ENCODE measurements around the gene PLAAT4.
"Not testable (repeated sequence)": the region's sequence is repeated elsewhere in the genome, so short reads cannot be mapped to it uniquely, and the experiment has no call there.

The PLAAT4 gene

GRCh38 chr11:63511048-63511748, 25.4 kb upstream of the PLAAT4 start:
- DNase-seq, result no peak

DNA sequence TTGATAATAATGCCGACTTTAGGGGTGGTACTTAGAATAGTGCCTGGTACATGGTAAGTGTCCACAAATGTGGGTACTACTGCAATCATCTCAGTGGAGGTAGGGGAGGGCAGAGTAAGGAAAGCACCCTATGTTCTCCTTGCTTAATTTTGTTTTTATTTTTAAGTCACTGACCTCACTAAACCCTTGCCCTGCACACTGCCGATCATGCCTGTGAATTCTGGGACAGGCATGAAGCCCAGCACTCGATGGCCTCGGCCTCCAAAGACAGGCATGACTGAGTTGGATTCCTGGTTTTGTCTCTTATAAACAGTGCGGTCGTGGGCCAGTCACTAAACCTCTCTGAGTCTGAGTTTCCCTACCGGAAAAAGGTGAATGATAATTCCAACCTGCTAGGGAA, 23.8 kb upstream of the PLAAT4 start:
- DNase-seq, result no peak

- no peak for DNase-seq
Measured at GRCh38 chr11:63516109-63516508, 20.5 kb upstream of the PLAAT4 start.

- no peak for DNase-seq
Measured at GRCh38 chr11:63517156-63517555, 19.5 kb upstream of the PLAAT4 start.

DNA sequence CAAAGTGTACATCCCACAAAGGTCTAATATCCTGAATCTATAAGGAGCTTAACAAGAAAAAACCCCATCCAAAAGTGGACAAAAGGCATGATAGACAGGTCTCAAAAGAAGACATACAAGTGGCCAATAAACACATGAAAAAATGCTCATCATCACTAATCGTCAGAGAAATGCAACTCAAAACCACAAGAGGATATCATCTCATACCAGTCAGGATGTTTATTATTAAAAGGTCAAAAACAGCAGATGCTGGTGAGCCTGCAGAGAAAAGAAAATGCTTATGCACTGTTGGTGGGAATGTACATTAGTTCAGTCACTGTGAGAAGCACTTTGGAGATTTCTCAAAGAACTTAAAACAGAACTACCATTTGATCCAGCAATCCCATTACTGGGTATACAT, 18.1 kb upstream of the PLAAT4 start:
- peak; percentile 42 for DNase-seq

- no peak for DNase-seq
Measured at GRCh38 chr11:63520606-63521170, 15.9 kb upstream of the PLAAT4 start.

GRCh38 chr11:63521896-63522295, 14.7 kb upstream of the PLAAT4 start:
- DNase-seq, result peak; percentile 5

- DNase-seq, result no peak
Measured at GRCh38 chr11:63523151-63523550, 13.5 kb upstream of the PLAAT4 start.

DNA sequence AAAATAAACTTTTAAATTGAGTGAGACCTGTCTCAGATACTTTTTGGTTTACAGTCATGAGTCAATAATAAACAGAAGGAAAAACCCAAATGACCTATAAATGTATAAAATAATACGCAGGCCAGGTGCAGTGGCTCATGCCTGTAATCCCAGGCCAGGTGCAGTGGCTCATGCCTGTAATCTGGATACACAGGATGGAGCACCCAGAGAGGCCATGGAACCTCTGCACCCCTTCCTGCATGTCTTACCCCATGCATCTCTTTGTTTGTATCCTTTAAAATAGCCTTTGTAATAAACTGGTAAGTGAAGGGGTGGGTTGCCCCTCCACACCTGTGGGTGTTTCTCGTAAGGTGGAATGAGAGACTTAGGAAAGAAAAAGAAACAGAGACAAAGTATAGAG, 8.9 kb upstream of the PLAAT4 start:
- DNase-seq, result no peak

DNA sequence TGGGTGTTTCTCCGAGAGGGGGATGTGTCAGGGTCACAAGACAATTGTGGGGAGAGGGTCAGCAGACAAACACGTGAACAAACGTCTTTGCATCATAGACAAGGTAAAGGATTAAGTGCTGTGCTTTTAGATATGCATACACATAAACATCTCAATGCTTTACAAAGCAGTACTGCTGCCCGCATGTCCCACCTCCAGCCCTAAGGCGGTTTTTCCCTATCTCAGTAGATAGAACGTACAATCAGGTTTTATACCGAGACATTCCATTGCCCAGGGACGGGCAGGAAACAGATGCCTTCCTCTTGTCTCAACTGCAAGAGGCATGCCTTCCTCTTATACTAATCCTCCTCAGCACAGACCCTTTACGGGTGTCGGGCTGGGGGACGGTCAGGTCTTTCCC, 8.5 kb upstream of the PLAAT4 start:
- not testable (repeated sequence) for DNase-seq

- not testable (repeated sequence) for DNase-seq
Measured at GRCh38 chr11:63528729-63529278, 7.8 kb upstream of the PLAAT4 start.

- not testable (repeated sequence) for DNase-seq
Measured at GRCh38 chr11:63529373-63529772, 7.2 kb upstream of the PLAAT4 start.

- no peak for DNase-seq
Measured at GRCh38 chr11:63530021-63530420, 6.6 kb upstream of the PLAAT4 start.

DNA sequence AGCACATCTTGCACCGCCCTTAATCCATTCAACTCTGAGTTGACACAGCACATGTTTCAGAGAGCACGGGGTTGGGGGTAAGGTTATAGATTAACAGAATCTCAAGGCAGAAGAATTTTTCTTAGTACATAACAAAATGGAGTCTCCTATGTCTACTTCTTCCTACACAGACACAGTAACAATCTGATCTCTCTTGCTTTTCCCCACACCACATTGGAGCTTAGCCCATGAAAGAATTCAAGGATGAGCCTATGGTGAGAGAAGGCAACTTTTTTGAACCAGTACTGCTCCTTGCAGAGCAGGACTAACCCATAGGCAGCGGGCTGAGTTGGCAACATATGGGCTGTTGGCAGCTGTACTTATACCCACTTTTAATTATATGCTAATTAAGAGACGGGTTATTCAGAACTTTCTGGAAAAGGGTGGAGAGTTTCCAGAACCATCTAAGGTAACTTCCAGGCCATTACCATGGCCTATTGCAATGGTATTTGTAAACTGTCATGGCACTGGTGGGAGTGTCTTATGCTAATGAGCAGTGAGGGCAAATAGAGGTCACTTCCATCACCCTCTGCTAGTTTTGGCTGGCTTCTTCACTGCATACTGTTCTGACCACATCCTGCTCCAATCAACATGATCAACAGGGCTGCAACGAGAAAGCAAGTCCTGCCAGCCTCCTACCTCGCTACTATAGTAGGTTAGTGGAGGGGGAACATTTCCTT, 5.4 kb upstream of the PLAAT4 start:
- DNase-seq, result peak; percentile 80

- no peak for DNase-seq
Measured at GRCh38 chr11:63532117-63532516, 4.5 kb upstream of the PLAAT4 start.

DNA sequence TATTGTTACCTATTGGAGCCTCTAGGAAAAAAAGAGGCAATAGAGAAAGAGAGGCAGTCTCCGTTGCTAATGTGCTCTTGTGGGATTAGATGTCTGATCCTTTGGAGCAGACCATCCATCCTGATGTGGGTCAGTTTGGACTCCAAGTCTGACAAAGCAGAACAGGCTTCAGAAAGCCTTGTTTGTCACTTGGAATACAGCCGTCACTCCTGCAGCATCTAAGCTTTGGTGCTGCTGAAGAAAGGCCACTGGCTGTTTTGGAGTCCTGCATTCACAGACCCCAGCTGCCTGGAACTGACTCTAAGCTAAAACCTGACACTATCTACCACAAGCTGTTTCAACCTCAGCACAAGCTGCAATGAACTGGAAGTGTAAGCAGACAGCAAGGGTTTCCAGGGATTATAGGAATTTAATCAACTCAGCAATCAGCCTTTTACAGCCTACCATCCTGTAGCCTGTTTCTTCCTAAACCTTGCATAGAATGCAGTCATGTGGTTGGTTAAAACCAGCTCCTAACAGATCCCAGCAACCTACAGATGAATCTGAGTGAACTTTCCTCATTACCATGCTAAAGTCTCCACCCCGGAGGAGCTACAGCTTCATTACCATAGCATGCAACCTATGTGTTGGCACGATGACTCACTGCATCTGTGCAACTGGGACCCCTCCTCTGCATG, 3.7 kb upstream of the PLAAT4 start:
- DNase-seq, result no peak

- no peak for DNase-seq
Measured at GRCh38 chr11:63534076-63534475, 2.5 kb upstream of the PLAAT4 start.

GRCh38 chr11:63534895-63535461, 1.6 kb upstream of the PLAAT4 start:
- no peak for DNase-seq

GRCh38 chr11:63535734-63536133, 874 bp upstream of the PLAAT4 start:
- no peak for DNase-seq

GRCh38 chr11:63537293-63538101, 889 bp downstream of the PLAAT4 start:
- DNase-seq, result peak; percentile 59

GRCh38 chr11:63542506-63542905, 5.9 kb downstream of the PLAAT4 start:
- not testable (repeated sequence) for DNase-seq

GRCh38 chr11:63543711-63544110, 7.1 kb downstream of the PLAAT4 start:
- DNase-seq, result no peak

Data from fibroblast of skin of abdomen (primary cell).